ENCODE measurements around the gene C2CD3. TPM values are rescaled to one million over a fixed set of nuclear protein-coding genes. Genes with fewer than 3 reads are reported as not detected.
A peak's percentile ranks its signal among the peaks of the same experiment; 100 is the strongest.

Gene C2CD3
- total and polyA plus RNA-seq, 9 of the 15 experiments (the other 6 are each of a cell fraction or from before 2014, with no cell fraction given), result 4.4 to 20.2 (median 15.4) TPM

DNA sequence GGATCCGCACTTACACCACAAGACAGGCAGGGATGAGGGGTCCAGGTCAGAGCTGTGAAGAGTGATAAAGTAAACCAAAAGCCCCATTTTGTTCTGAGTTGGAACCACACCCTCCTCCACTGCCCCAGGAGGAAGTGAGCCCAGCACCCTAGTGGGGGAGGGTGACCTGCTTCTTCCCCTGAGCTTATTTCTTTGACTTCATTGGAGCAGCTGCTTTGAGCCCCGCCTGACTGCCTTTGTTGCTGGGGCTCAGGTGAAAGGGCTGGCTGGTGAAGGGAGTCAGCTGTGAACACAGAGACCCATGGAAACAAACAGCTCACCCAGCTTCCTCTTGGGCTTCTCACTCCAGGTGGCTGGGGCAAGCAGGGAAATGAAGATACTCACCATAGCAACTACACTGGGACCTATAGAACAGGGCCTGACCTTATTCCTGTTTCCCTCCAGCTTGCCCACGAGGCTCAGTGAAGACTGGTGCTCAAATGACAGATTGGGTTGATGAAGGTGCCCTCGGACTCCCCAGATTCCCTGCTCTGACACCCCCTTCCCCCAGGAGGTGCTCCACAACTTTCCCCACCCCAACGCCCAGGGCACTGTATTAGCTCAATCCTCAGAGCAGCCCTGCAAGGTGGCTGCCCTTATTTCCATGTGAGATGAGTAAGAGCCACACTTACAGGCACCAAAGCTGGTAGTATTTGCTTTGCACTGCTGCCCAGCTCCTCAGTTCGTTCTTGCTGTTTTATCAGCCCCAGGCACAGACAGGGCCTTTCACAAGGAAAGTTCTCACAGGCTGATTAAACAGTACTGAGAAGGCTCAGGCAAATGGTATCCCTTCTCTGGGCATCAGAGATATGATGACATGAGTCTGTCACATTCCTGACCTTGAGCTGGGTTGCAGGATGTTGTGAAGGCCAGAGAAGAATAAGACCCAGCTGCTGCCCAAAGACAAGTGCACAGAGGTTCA, 190.5 kb downstream of the C2CD3 start (continued):
- TF ChIP-seq, protein P1, sequence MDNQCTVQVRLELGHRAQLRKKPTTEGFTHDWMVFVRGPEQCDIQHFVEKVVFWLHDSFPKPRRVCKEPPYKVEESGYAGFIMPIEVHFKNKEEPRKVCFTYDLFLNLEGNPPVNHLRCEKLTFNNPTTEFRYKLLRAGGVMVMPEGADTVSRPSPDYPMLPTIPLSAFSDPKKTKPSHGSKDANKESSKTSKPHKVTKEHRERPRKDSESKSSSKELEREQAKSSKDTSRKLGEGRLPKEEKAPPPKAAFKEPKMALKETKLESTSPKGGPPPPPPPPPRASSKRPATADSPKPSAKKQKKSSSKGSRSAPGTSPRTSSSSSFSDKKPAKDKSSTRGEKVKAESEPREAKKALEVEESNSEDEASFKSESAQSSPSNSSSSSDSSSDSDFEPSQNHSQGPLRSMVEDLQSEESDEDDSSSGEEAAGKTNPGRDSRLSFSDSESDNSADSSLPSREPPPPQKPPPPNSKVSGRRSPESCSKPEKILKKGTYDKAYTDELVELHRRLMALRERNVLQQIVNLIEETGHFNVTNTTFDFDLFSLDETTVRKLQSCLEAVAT (IDR thresholded peaks at IDR 0.05), result no peak
- TF ChIP-seq, protein P2, sequence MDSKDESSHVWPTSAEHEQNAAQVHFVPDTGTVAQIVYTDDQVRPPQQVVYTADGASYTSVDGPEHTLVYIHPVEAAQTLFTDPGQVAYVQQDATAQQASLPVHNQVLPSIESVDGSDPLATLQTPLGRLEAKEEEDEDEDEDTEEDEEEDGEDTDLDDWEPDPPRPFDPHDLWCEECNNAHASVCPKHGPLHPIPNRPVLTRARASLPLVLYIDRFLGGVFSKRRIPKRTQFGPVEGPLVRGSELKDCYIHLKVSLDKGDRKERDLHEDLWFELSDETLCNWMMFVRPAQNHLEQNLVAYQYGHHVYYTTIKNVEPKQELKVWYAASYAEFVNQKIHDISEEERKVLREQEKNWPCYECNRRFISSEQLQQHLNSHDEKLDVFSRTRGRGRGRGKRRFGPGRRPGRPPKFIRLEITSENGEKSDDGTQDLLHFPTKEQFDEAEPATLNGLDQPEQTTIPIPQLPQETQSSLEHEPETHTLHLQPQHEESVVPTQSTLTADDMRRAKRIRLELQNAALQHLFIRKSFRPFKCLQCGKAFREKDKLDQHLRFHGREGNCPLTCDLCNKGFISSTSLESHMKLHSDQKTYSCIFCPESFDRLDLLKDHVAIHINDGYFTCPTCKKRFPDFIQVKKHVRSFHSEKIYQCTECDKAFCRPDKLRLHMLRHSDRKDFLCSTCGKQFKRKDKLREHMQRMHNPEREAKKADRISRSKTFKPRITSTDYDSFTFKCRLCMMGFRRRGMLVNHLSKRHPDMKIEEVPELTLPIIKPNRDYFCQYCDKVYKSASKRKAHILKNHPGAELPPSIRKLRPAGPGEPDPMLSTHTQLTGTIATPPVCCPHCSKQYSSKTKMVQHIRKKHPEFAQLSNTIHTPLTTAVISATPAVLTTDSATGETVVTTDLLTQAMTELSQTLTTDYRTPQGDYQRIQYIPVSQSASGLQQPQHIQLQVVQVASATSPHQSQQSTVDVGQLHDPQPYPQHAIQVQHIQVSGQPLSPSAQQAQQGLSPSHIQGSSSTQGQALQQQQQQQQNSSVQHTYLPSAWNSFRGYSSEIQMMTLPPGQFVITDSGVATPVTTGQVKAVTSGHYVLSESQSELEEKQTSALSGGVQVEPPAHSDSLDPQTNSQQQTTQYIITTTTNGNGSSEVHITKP (IDR thresholded peaks at IDR 0.05; ENCODE audit: partially characterized antibody), result no peak
- no peak for TF ChIP-seq PRPF4 (IDR thresholded peaks at IDR 0.05; ENCODE audit: insufficient read depth, low read depth, low read length, poor library complexity, severe bottlenecking)
- TF ChIP-seq MEIS2 (IDR thresholded peaks at IDR 0.05; ENCODE audit: partially characterized antibody), result peak; percentile 29
- no peak for TF ChIP-seq NR3C1 (CRISPR knock-in tag; IDR thresholded peaks at IDR 0.05)
- 0 out of 4 replicates have a peak, but pooled peaks have one; percentile 13 to 40 for TF ChIP-seq FOXK2 (conservative IDR thresholded peaks at IDR 0.05 in 1 of 2, IDR thresholded peaks at IDR 0.05 in 1 of 2; ENCODE audit: low read depth in 2 of 2)
